OCI-LY7 (cell line): Measurements from ENCODE around the gene SLC38A9.

Source experiments
- CTCF ChIP-seq: fragments of 200-600 bp; sonication (generic); conservative IDR thresholded peaks from 2 replicates; pipeline ENCODE4 v1.5.1; 2014; ENCODE audit warnings: mild to moderate bottlenecking, antibody characterized with exemption, low read length, moderate library complexity, mixed read lengths
- EZH2phosphoT487 ChIP-seq: fragments of 200-600 bp; sonication (generic); IDR thresholded peaks from 2 replicates; pipeline ENCODE4 v1.6.1; 2018; ENCODE audit warnings: low read depth, borderline replicate concordance, mild to moderate bottlenecking, mixed run types, antibody characterized with exemption, low read length, moderate library complexity, mixed read lengths

GRCh38 chr5:55657443-55657842 lies 54.7 kb downstream of the SLC38A9 start:
- no peak for TF ChIP-seq CTCF
- no peak for TF ChIP-seq EZH2phosphoT487
